Activated CD4-positive, CD25-positive, alpha-beta regulatory T cell treated with anti-CD3 and anti-CD28 coated beads, Interleukin-2, amount 50 U/mL, for 16 hours (primary cell): ENCODE results near the gene ARID1B.

Source experiments
- DNase-seq: peaks from one replicate; pipeline ENCODE4 v3.0.0-alpha.2; 2020; ENCODE audit warnings: low read depth, low spot score

ARID1B gene

DNA sequence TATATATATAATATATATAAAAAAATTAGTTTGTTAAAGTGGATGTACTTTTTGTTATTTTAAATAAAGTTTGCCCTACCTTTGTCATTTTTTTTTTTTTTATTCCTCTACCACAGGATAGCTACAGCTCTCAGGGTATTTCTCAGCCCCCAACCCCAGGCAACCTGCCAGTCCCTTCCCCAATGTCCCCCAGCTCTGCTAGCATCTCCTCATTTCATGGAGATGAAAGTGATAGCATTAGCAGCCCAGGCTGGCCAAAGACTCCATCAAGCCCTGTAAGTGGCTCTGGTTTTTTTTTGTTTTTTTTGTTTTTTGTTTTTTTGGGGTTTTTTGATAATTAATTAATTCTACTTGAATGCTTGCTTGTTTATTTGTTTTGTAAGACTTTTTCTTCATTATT, 397.6 kb downstream of the ARID1B start:
- no peak for DNase-seq

DNA sequence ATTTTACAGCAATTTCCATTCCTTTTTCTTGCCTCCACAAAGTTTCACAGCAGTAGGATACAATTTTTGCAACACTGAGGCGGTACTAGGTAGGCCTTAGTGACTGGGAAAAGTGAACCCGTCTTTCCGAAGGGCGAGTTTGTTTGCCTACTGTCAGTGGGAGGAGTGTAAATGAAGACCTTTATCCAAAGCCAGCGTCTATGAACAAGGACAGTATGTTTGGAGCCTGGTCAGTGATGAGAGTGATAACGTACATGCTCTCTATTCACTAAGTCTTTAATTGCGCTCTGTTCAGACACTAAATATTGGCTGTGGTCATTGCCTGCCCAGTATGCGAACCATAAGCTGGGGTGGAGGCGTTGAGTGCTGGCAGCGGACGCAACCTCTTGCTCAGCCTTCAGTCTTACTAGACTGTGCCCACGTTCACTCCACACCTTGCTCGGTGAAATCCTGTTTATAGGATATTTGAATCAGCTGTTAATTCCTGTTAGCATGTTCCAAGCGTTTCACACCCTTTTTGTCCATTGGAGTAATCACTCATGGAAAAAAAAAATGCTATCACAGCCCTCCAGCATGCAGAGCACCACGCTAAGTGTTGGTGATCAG, 400.7 kb downstream of the ARID1B start:
- DNase-seq: no peak

DNA sequence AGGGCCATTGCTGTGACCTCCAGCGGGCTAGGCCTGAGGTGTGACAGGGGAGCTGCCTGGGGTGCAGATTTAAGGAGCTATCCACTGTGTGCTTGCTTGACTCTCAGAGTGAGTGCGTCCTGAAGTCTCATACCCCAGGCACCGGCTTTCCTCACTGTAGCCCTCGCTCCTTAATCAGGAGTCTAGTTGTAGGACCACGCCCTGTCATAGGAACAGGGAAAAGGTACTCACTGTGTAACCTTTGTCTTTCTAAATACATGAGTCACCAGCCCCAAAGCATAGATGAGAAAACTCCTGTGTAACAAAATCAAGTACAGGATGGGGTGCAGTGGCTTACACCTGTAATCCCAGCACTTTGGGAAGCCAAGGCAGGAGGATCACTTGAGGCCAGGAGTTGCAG, 404.5 kb downstream of the ARID1B start:
- no peak for DNase-seq

GRCh38 chr6:157182503-157183264, 405.5 kb downstream of the ARID1B start:
- no peak for DNase-seq

DNA sequence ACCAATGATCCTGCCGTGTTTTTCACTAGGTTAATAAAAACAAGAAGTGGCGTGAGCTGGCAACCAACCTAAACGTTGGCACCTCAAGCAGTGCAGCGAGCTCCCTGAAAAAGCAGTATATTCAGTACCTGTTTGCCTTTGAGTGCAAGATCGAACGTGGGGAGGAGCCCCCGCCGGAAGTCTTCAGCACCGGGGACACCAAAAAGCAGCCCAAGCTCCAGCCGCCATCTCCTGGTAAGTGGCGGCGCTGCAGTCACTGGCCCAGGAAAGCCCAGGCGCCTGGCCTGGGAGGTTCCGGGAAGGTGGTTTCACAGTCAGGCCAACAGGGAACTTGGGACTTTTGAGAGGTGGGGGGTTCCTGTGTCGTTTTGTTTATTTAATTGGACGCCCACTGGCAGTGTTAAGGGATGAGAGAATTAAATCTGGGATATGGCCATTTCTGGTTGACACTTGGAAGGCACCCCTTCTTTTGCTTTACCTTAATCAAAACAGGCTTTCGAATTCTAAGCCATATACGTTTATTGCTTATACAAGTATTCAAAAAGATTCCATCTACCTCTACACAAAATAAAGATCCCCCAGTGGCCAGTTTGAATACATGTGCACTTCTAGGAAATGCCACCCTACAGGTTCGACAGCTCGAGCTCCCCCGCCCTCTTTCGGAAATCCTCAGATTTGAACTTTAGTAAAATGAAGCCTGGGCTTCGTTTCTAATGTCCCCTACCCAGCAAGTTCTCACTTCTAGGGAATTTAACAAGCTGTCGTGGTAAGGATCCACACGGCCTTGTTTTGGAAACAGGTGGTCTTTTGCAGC, 407.2 kb downstream of the ARID1B start:
- peak; percentile 16 for DNase-seq

DNA sequence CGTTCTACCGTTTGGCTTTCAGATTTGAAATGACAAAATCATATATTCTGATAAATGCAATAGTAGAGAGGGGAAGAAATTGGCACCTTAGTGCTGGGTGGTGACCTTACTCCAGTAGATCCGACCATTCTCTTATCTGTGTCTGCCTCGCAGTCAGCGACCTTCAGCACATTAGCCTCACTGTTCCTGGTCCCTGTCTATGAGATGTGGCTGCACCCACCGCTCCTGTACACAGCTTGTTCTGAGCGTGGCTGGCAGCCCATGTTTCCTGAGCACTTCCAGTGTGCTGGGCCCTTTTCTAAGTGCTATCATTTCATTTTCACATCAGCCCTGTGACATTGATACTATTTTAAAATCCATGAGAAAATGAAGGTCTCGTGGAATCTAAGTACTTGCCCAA, 408.0 kb downstream of the ARID1B start:
- DNase-seq: no peak

GRCh38 chr6:157185986-157186385, 408.8 kb downstream of the ARID1B start:
- DNase-seq: no peak

GRCh38 chr6:157186785-157187181, 409.6 kb downstream of the ARID1B start:
- DNase-seq: no peak

GRCh38 chr6:157187182-157188083, 410.3 kb downstream of the ARID1B start:
- no peak for DNase-seq

- no peak for DNase-seq
Observed at GRCh38 chr6:157188213-157188612, 411.0 kb downstream of the ARID1B start.

DNA sequence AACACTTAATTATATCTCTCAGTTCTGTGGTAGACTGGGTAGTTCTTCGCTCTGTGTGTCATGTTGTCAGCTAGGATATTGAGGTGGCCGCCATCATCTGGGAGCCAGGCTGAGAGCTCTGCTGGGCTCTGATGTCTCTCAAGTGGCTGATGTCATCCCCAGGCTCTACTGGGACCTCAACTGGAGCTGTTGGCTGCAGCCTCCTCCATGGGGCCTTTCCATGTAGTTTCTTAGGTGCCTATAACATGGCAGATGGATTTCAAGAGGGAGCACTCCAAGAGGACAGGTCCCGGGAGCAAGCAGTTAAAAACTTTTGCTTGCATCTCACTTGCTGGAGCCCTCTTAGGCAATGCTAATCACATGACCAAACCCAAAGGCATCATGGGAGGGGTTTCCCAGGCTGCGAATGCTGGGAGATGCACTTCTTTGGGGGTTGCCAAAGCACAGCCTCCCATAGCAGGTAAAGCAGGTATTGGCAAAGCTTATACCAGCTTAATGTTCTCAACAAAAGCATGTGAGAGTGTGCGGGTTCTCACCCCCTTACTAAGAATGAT, 416.3 kb downstream of the ARID1B start:
- no peak for DNase-seq

DNA sequence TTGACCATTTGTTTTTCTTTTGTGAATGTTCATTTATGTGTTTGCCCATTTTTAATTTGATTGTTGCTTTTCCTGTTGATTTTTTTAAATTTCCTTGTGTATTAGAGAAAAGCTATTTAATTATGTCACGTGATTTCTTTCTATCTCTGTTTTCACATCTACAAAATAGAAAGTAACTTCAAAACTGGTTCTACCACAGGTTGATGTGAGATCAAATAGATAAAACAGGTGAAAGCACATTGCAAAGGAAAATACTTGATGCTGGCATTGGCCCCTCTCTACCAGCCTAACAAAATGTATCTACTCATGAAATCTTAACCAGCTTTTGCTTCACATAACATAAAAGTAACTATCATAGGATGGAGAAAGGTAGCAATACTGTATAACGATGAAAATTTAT, 416.9 kb downstream of the ARID1B start:
- DNase-seq: no peak

- DNase-seq: no peak
Observed at GRCh38 chr6:157194643-157195042, 417.5 kb downstream of the ARID1B start.

- DNase-seq: no peak
Observed at GRCh38 chr6:157196391-157196790, 419.2 kb downstream of the ARID1B start.

GRCh38 chr6:157198425-157199279, 421.5 kb downstream of the ARID1B start:
- no peak for DNase-seq

DNA sequence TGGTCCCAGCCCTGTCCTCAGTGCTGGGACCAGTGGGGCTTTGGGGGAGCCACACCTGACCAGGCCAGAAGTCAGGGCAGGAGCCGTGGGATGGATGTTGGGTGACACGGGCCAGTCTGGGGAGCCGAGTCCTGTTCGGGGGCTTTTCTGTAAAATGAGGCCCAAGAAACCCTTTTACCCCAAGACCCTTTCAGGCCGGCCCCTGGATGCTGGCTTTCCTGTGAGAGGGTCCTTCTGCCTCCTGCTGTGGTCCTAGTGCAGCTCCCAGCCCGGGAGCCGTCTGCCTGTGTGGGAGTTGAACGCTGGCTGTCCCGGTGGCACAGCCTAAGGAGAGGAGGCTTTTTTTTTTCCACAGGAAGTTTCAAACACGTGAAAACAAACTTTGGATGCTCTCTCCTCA, 422.9 kb downstream of the ARID1B start:
- no peak for DNase-seq

DNA sequence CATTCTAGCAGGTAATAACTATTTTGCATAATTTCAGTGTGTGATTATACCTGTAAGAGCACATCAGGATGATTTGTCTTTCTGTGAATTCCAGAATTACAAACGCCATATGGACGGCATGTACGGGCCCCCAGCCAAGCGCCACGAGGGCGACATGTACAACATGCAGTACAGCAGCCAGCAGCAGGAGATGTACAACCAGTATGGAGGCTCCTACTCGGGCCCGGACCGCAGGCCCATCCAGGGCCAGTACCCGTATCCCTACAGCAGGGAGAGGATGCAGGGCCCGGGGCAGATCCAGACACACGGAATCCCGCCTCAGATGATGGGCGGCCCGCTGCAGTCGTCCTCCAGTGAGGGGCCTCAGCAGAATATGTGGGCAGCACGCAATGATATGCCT, 423.4 kb downstream of the ARID1B start:
- no peak for DNase-seq

DNA sequence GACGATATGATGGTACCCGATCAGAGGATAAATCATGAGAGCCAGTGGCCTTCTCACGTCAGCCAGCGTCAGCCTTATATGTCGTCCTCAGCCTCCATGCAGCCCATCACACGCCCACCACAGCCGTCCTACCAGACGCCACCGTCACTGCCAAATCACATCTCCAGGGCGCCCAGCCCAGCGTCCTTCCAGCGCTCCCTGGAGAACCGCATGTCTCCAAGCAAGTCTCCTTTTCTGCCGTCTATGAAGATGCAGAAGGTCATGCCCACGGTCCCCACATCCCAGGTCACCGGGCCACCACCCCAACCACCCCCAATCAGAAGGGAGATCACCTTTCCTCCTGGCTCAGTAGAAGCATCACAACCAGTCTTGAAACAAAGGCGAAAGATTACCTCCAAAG, 423.9 kb downstream of the ARID1B start:
- no peak for DNase-seq

GRCh38 chr6:157203312-157203744, 426.1 kb downstream of the ARID1B start:
- DNase-seq: no peak

DNA sequence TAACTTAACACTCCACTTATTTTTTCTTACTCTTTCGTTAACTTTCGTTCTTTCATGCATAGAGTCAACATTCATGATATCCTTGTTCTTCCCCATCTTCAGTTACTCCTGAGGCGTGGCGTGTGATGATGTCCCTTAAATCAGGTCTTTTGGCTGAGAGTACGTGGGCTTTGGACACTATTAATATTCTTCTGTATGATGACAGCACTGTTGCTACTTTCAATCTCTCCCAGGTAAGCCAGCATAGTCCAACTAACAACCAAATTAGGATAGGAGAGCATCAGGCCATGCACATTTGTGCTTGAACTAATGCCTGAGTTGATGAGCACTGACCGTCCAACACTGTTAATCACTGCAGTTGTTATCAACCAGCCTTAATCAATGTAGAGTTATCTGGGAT, 426.6 kb downstream of the ARID1B start:
- no peak for DNase-seq
